K562 (cell line): ENCODE measurements around the gene ERF. TPM values are rescaled to one million over a fixed set of nuclear protein-coding genes. Genes with fewer than 3 reads are reported as not detected.

ENCODE experiments used
- ATF1 ChIP-seq, 2 experiments: fragments of 450-650 bp in 1 of 2; IDR thresholded peaks; 2 replicates each; pipeline ENCODE4 v1.6.1; 2016; ENCODE audit warnings: missing compliant biosample characterization in 1 of 2, missing genetic modification characterization in 1 of 2
- EP400 ChIP-seq: fragments of 450-650 bp; IDR thresholded peaks from 2 replicates; pipeline ENCODE4 v1.6.1; 2017; ENCODE audit warnings: antibody characterized with exemption, mild to moderate bottlenecking, moderate library complexity
- FOXK2 ChIP-seq, 2 experiments: fragments of 450-650 bp; IDR thresholded peaks in 1 of 2; conservative IDR thresholded peaks in 1 of 2; 2 replicates each; pipeline ENCODE4 v1.6.1; 2016; ENCODE audit warnings: low read depth in 2 of 2, mild to moderate bottlenecking in 1 of 2
- HBP1 ChIP-seq: fragments of 450-650 bp; formaldehyde crosslinking; IDR thresholded peaks from 2 replicates; pipeline ENCODE4 v1.4.0; 2022; ENCODE audit warnings: missing genetic modification characterization
- HDAC1 ChIP-seq, 2 experiments: fragments of 450-650 bp; IDR thresholded peaks; 2 replicates each; pipeline ENCODE4 v1.6.1; 2016 to 2017; ENCODE audit warnings: inconsistent platforms in 1 of 2, mild to moderate bottlenecking in 1 of 2, moderate library complexity in 1 of 2
- LARP7 ChIP-seq: fragments of 450-650 bp; IDR thresholded peaks from 2 replicates; pipeline ENCODE4 v1.6.1; 2016
- MYNN ChIP-seq, 2 experiments: sonication (generic); formaldehyde crosslinking in 1 of 2; IDR thresholded peaks; 2 replicates each; pipeline versions ENCODE4 v1.5.0 to v1.6.1; 2016 to 2020; ENCODE audit warnings: antibody characterized with exemption in 1 of 2, missing genetic modification reagents in 1 of 2
- NFYB ChIP-seq: IDR thresholded peaks from 2 replicates; pipeline ENCODE4 v1.6.1; 2011; ENCODE audit warnings: mild to moderate bottlenecking, moderate library complexity; ENCODE audit not compliant: insufficient read length; ENCODE audit errors: extremely low read depth
- NR4A1 ChIP-seq, 2 experiments: fragments of 250-450 bp in 1 of 2; fragments of 450-650 bp in 1 of 2; sonication (Bioruptor Pico) in 1 of 2; IDR thresholded peaks; 2 replicates each; pipeline versions ENCODE4 v1.4.0 to v1.6.1; 2016 to 2020; ENCODE audit warnings: mild to moderate bottlenecking in 2 of 2, missing compliant biosample characterization in 1 of 2, missing genetic modification characterization in 1 of 2, moderate library complexity in 1 of 2
- PRDM10 ChIP-seq: fragments of 450-650 bp; IDR thresholded peaks from 2 replicates; pipeline ENCODE4 v1.6.1; 2018; ENCODE audit not compliant: partially characterized antibody
- RBBP5 ChIP-seq: fragments of 200-600 bp; sonication (generic); IDR thresholded peaks from 2 replicates; pipeline ENCODE4 v1.6.1; 2012; ENCODE audit warnings: borderline replicate concordance, mild to moderate bottlenecking, low read length, control low read depth, inconsistent platforms; ENCODE audit not compliant: insufficient read depth, poor library complexity, severe bottlenecking
- TAF7 ChIP-seq: fragments of 450-650 bp; IDR thresholded peaks from 2 replicates; pipeline ENCODE4 v1.6.1; 2016; ENCODE audit warnings: missing genetic modification characterization, missing compliant biosample characterization
- ZNF175 ChIP-seq: fragments of 200-800 bp; sonication (Bioruptor generic); IDR thresholded peaks from 2 replicates; pipeline ENCODE4 v1.6.1; 2016; ENCODE audit warnings: low read depth, mild to moderate bottlenecking, missing genetic modification characterization, missing compliant biosample characterization
- ZNF609 ChIP-seq: sonication (generic); formaldehyde crosslinking; IDR thresholded peaks from 2 replicates; pipeline ENCODE4 v1.8.1; 2023; ENCODE audit warnings: missing genetic modification reagents, mild to moderate bottlenecking, borderline replicate concordance
- ZNF75A ChIP-seq: fragments of 450-650 bp; formaldehyde crosslinking; IDR thresholded peaks from 2 replicates; pipeline ENCODE4 v1.4.0; 2020; ENCODE audit warnings: mild to moderate bottlenecking
- polyA plus RNA-seq, 8 experiments: library from polyadenylated mRNA; depleted of rRNA in 4 of 8; stranded (reverse) in 5 of 8; unstranded in 3 of 8; fragments of >200 nt; fragmentation: Nextera tagmentation in 2 of 8; fragmentation: Illumina TruSeq in 1 of 8; extraction: Ambion mirVana in 2 of 8; extraction: Trizol in 1 of 8; gene quantifications; 2 replicates each; pipeline versions ENCODE4 v1.2.1 to v1.2.3, GENCODE V29; 2011 to 2014; ENCODE audit warnings: inconsistent platforms in 1 of 8, missing spikeins in 1 of 8
- total RNA-seq, 7 experiments: library from RNA; depleted of rRNA in 6 of 7; stranded (reverse); fragments of >200 nt in 6 of 7; fragmentation: Illumina TruSeq in 2 of 7; extraction: Trizol in 2 of 7; gene quantifications; 2 replicates each; pipeline versions ENCODE4 v1.2.1 to v1.2.3, GENCODE V29; 2011 to 2021; ENCODE audit warnings: low replicate concordance in 1 of 7

The ERF gene
- total and polyA plus RNA-seq, 9 of the 15 experiments (the other 6 are each of a cell fraction or from before 2014, with no cell fraction given): 0.03 to 75.4 (median 27.0) TPM

- peak; percentile 40; the same call in 1 of the 2 replicates for TF ChIP-seq MYNN (IDR thresholded peaks at IDR 0.05)
- TF ChIP-seq MYNN (CRISPR knock-in tag; IDR thresholded peaks at IDR 0.05): no peak
- TF ChIP-seq NFYB: peak; percentile 19
- TF ChIP-seq TAF7 (tag): 0 out of 2 replicates have a peak, but pooled peaks have one; percentile 31
- TF ChIP-seq EP400: peak; percentile 24; the same call in 1 of the 2 replicates
- TF ChIP-seq HBP1 (CRISPR knock-in tag): 0 out of 2 replicates have a peak, but pooled peaks have one; percentile 4
- no peak for TF ChIP-seq ZNF609 (CRISPR knock-in tag)
- TF ChIP-seq RBBP5: peak; percentile 63
- peak in 1 of 2 experiments; percentile 91; a peak in 2 of 4 replicates for TF ChIP-seq HDAC1 (IDR thresholded peaks at IDR 0.05)
- TF ChIP-seq FOXK2 (conservative IDR thresholded peaks at IDR 0.05 in 1 of 2, IDR thresholded peaks at IDR 0.05 in 1 of 2; ENCODE audit: low read depth in 2 of 2): peak; percentile 35 to 74; a peak in 3 of 4 replicates
- no peak for TF ChIP-seq ZNF175
- TF ChIP-seq NR4A1 (CRISPR knock-in tag; IDR thresholded peaks at IDR 0.05): peak; percentile 29; the same call in 1 of the 2 replicates
- TF ChIP-seq NR4A1 (tag; IDR thresholded peaks at IDR 0.05): no peak
- TF ChIP-seq PRDM10: peak; percentile 78
- TF ChIP-seq ATF1 (CRISPR knock-in tag; IDR thresholded peaks at IDR 0.05): no peak
- peak; percentile 54 for TF ChIP-seq ATF1 (tag; IDR thresholded peaks at IDR 0.05)
- peak; percentile 62; the same call in 1 of the 2 replicates for TF ChIP-seq LARP7
- TF ChIP-seq ZNF75A: no peak
These were observed 28.5 kb upstream of the ERF start (continued) for GRCh38 chr19:42283188-42284065.
